ENCODE data around the gene SS18.

Gene SS18

GRCh38 chr18:25998461-25998860, 92.0 kb downstream of the SS18 start:
- DNase-seq (ENCODE audit: low read depth), result no peak

- no peak for DNase-seq (ENCODE audit: low read depth)
These were observed 97.8 kb downstream of the SS18 start for GRCh38 chr18:25992566-25992965.

- no peak for DNase-seq (ENCODE audit: low read depth)
These were observed 99.9 kb downstream of the SS18 start for GRCh38 chr18:25990473-25990872.

- no peak for DNase-seq (ENCODE audit: low read depth)
These were observed 104.6 kb downstream of the SS18 start for GRCh38 chr18:25985707-25986394.

- no peak for DNase-seq (ENCODE audit: low read depth)
These were observed 106.7 kb downstream of the SS18 start for GRCh38 chr18:25983730-25984129.

- DNase-seq (ENCODE audit: low read depth), result no peak
These were observed 107.5 kb downstream of the SS18 start for GRCh38 chr18:25982961-25983360.

GRCh38 chr18:25982153-25982552, 108.3 kb downstream of the SS18 start:
- no peak for DNase-seq (ENCODE audit: low read depth)

GRCh38 chr18:25979369-25980040, 110.9 kb downstream of the SS18 start:
- DNase-seq (ENCODE audit: low read depth), result no peak

GRCh38 chr18:25976554-25976953, 113.9 kb downstream of the SS18 start:
- peak; percentile 5 for DNase-seq (ENCODE audit: low read depth)

GRCh38 chr18:25974630-25975077, 115.8 kb downstream of the SS18 start:
- DNase-seq (ENCODE audit: low read depth), result peak; percentile 4

All from amniotic epithelial cell (primary cell).